ENCODE data around the gene DEFB126.
"Not testable (repeated sequence)": the region's sequence is repeated elsewhere in the genome, so short reads cannot be mapped to it uniquely, and the experiment has no call there.

DNA sequence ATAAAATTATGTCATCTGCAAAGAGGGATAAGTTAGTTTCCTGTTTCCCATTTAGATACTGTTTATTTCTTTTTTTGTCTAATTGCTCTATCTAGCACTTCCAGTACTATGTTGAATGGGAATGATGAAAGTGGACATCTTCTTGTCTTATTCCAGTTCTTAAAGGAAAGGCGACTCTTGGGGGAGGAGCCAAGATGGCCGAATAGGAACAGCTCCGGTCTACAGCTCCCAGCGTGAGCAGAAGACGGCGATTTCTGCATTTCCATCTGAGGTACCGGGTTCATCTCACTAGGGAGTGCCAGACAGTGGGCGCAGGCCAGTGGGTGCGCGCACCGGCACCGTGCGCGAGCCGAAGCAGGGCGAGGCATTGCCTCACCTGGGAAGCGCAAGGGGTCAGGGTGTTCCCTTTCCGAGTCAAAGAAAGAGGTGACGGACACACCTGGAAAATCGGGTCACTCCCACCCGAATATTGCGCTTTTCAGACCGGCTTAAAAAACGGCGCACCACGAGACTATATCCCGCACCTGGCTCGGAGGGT lies 12.5 kb upstream of the DEFB126 start:
- TF ChIP-seq EP300, CTCF (IDR thresholded peaks at IDR 0.05): not testable (repeated sequence)
